HepG2 (cell line): ENCODE results near the gene VARS2. TPM values are rescaled to one million over a fixed set of nuclear protein-coding genes. Genes with fewer than 3 reads are reported as not detected.
A peak's percentile ranks its signal among the peaks of the same experiment; 100 is the strongest.

Experiments
- ATF7-NPFF ChIP-seq: sonication (generic); formaldehyde crosslinking; IDR thresholded peaks from 2 replicates; pipeline ENCODE4 v1.8.1; 2023; ENCODE audit warnings: mild to moderate bottlenecking, low read depth, missing genetic modification reagents, moderate library complexity
- CSRNP2 ChIP-seq: sonication (generic); formaldehyde crosslinking; conservative IDR thresholded peaks from 2 replicates; pipeline ENCODE4 v1.8.0; 2022; ENCODE audit warnings: low read depth, missing genetic modification reagents
- FOSL1 ChIP-seq: sonication (generic); formaldehyde crosslinking; IDR thresholded peaks from 2 replicates; pipeline ENCODE4 v1.9.0; 2021; ENCODE audit warnings: missing genetic modification reagents, borderline replicate concordance
- FOXK1 ChIP-seq: sonication (generic); formaldehyde crosslinking; IDR thresholded peaks from 2 replicates; pipeline ENCODE4 v1.4.0; 2020; ENCODE audit warnings: low read depth, missing genetic modification reagents, borderline replicate concordance
- GMEB1 ChIP-seq: sonication (generic); formaldehyde crosslinking; IDR thresholded peaks from 2 replicates; pipeline ENCODE4 v1.5.1; 2020; ENCODE audit warnings: missing genetic modification reagents, mild to moderate bottlenecking, borderline replicate concordance
- NBN ChIP-seq: fragments of 450-650 bp; conservative IDR thresholded peaks from 2 replicates; pipeline ENCODE4 v1.6.1; 2017
- NFATC3 ChIP-seq: sonication (generic); formaldehyde crosslinking; IDR thresholded peaks from 2 replicates; pipeline ENCODE4 v1.5.1; 2020; ENCODE audit warnings: mild to moderate bottlenecking, missing genetic modification reagents
- TCF12 ChIP-seq, 2 experiments: fragments of 450-650 bp in 1 of 2; sonication (generic) in 1 of 2; formaldehyde crosslinking in 1 of 2; IDR thresholded peaks; 2 replicates each; pipeline versions ENCODE4 v1.6.1 to v1.8.0; 2017 to 2022; ENCODE audit warnings: antibody characterized with exemption in 1 of 2, mild to moderate bottlenecking in 1 of 2, missing genetic modification reagents in 1 of 2, moderate library complexity in 1 of 2
- YY1 ChIP-seq: IDR thresholded peaks from 2 replicates; pipeline ENCODE4 v1.6.1; 2011; ENCODE audit warnings: low read length, low read depth, moderate library complexity, mild to moderate bottlenecking; ENCODE audit not compliant: insufficient read depth, insufficient replicate concordance
- ZFAT ChIP-seq: sonication (generic); formaldehyde crosslinking; conservative IDR thresholded peaks from 2 replicates; pipeline ENCODE4 v1.8.1; 2023; ENCODE audit warnings: missing genetic modification reagents, inconsistent platforms
- ZFYVE20 ChIP-seq: sonication (generic); formaldehyde crosslinking; IDR thresholded peaks from 2 replicates; pipeline ENCODE4 v1.8.0; 2023; ENCODE audit warnings: low read depth, mild to moderate bottlenecking, moderate library complexity, missing genetic modification reagents, borderline replicate concordance
- ZNF503 ChIP-seq: sonication (generic); formaldehyde crosslinking; IDR thresholded peaks from 2 replicates; pipeline ENCODE4 v1.4.0; 2020; ENCODE audit warnings: missing genetic modification reagents
- polyA plus RNA-seq, 8 experiments: library from polyadenylated mRNA; depleted of rRNA in 3 of 8; stranded (reverse) in 7 of 8; unstranded in 1 of 8; fragments of >200 nt; fragmentation: Illumina TruSeq in 4 of 8; extraction: Trizol in 4 of 8; gene quantifications; 2 replicates each; pipeline versions ENCODE4 v1.2.1 to v1.2.3, GENCODE V29; 2011 to 2016; ENCODE audit warnings: low read depth in 4 of 8, missing spikeins in 1 of 8, mixed read lengths in 1 of 8; ENCODE audit not compliant: insufficient read depth in 1 of 8
- total RNA-seq, 5 experiments: library from RNA; depleted of rRNA; stranded (reverse); fragments of >200 nt; fragmentation: Illumina TruSeq; extraction: Trizol; gene quantifications; 2 replicates each; pipeline ENCODE4 v1.2.3, GENCODE V29; 2016; ENCODE audit warnings: low read depth in 1 of 5
- TF ChIP-seq, protein P1 (sequence below): sonication (generic); formaldehyde crosslinking; IDR thresholded peaks from 2 replicates; pipeline ENCODE4 v1.9.0; 2022; ENCODE audit warnings: missing genetic modification reagents, mild to moderate bottlenecking, borderline replicate concordance
- TF ChIP-seq, protein P2 (sequence below): conservative IDR thresholded peaks from 2 replicates; pipeline ENCODE4 v1.6.1; 2018; ENCODE audit warnings: missing genetic modification reagents

VARS2 gene
- total and polyA plus RNA-seq, 2 of the 13 experiments (the other 11 are each of a cell fraction or from before 2014, with no cell fraction given), result 61.8 to 71.8 TPM

GRCh38 chr6:30884521-30885480, 29.2 kb upstream of the VARS2 start (continued):
- TF ChIP-seq YY1 (no peak), ZFYVE20 (CRISPR knock-in tag) (no peak), ZNF503 (CRISPR knock-in tag) (no peak), FOSL1 (CRISPR knock-in tag) (no peak), ATF7-NPFF (CRISPR knock-in tag) (no peak), ZFAT (CRISPR knock-in tag) (no peak), GMEB1 (no peak), NFATC3 (CRISPR knock-in tag) (no peak), FOXK1 (CRISPR knock-in tag) (no peak), NBN (no peak), TCF12 (IDR thresholded peaks at IDR 0.05) (no peak), TCF12 (CRISPR knock-in tag; IDR thresholded peaks at IDR 0.05) (no peak; the same call in 1 of the 2 replicates), CSRNP2 (CRISPR knock-in tag) (no peak)
- TF ChIP-seq, protein P1, sequence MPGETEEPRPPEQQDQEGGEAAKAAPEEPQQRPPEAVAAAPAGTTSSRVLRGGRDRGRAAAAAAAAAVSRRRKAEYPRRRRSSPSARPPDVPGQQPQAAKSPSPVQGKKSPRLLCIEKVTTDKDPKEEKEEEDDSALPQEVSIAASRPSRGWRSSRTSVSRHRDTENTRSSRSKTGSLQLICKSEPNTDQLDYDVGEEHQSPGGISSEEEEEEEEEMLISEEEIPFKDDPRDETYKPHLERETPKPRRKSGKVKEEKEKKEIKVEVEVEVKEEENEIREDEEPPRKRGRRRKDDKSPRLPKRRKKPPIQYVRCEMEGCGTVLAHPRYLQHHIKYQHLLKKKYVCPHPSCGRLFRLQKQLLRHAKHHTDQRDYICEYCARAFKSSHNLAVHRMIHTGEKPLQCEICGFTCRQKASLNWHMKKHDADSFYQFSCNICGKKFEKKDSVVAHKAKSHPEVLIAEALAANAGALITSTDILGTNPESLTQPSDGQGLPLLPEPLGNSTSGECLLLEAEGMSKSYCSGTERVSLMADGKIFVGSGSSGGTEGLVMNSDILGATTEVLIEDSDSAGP (CRISPR knock-in tag), result peak; percentile 48
- TF ChIP-seq, protein P2, sequence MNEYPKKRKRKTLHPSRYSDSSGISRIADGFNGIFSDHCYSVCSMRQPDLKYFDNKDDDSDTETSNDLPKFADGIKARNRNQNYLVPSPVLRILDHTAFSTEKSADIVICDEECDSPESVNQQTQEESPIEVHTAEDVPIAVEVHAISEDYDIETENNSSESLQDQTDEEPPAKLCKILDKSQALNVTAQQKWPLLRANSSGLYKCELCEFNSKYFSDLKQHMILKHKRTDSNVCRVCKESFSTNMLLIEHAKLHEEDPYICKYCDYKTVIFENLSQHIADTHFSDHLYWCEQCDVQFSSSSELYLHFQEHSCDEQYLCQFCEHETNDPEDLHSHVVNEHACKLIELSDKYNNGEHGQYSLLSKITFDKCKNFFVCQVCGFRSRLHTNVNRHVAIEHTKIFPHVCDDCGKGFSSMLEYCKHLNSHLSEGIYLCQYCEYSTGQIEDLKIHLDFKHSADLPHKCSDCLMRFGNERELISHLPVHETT (CRISPR knock-in tag), result no peak
